ENCODE data around the gene UBALD1.
A peak's percentile ranks its signal among the peaks of the same experiment; 100 is the strongest.

UBALD1 gene

DNA sequence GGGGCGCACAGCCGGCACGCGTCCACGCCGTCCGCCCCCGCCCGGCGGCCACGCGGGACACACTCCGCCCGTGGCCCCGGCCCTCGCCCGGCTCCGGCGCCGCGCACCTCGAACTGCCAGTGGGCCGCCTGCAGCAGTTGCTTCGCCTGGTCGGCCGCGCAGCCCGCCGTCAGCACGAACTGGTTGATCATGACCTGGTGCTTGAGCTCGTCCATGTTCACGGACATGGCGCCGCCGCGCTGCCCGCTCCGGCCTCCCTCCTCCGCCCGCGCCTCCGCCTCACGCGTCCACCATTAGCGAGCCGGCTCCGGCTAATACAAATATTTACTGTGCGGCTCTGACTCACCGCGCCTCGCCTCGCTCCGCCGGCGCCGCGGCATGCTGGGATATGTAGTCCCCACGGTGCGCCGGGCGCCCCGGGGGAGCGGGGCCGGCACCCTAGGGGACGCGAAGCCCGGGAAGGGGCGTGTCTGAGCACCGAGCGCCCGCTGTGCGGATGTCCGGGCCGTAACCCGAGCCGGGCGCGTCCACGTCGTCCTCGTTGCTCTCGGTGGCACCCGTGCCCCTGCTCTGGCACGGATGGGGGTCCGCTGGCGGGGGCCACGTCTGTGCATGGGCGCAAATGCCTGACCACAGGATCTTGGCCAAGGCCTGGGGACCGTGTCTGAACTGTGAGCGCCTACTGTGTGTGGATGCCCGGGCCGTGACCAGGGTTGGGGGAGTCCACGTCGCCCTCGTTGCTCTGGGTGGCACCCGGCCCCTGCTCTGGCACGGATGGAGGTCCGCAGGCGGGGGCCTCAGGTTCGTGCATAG, at the start of gene UBALD1:
UBALD1 (minus strand) TSS at position 318 of the 813 bp plus-strand sequence; CDS start at position 227, 91 bp downstream.
- peak; percentile 64 to 67 for ATAC-seq

DNA sequence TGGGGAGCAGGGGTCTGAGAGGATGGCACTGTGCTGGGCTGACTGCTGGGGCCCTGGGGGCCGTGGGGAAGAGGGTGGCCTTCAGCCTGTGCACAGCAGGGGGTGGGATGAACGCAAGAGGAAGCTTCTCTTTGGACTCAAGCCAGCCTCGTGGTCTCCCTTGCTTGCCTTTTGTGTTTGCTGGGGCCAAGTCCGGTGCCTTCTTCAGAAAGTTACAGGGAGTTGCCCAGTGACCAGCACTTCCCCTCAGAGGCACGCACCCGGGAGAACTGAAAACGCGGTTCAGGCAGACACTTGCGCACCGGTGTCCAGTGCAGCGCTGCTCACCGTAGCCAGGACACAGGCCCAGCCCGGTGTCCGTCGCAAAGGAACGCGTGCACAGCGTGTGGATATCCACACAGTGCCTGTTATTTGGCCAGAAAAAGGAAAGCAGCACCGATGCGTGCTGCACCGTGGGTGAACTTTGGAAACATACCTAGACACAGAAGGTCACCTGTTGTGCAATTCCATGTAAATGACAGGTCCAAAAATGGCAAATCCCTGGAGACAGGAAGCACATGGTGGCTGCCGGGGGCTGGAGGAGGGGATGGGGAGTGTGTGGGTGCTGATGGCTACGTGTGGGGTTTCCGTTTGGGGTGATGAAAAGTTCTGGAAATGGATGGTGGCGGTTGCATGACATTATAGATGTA, 49.2 kb upstream of the UBALD1 start:
- no peak for ATAC-seq

DNA sequence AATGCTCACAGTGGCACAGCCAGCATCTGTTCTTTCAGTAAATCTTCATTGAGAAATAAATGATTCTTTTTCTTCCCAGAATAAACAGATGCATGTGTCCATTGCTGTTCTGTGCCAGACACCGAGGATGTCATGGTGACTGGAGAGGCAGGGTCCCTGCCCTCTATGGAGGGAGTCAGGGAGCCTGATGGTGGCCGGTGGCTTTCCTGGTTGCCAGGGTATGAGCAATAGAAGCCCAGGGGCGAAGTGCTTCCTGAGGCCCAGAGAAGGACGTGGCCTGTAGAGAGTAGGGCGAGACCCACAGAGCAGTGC, 48.7 kb upstream of the UBALD1 start:
- ATAC-seq, result no peak

- no peak for ATAC-seq
These were observed 47.0 kb upstream of the UBALD1 start for GRCh38 chr16:4661661-4662060.

GRCh38 chr16:4660454-4661007, 45.8 kb upstream of the UBALD1 start:
- peak; percentile 69 to 71 for ATAC-seq

GRCh38 chr16:4659363-4660353, 45.0 kb upstream of the UBALD1 start:
- no peak for ATAC-seq

DNA sequence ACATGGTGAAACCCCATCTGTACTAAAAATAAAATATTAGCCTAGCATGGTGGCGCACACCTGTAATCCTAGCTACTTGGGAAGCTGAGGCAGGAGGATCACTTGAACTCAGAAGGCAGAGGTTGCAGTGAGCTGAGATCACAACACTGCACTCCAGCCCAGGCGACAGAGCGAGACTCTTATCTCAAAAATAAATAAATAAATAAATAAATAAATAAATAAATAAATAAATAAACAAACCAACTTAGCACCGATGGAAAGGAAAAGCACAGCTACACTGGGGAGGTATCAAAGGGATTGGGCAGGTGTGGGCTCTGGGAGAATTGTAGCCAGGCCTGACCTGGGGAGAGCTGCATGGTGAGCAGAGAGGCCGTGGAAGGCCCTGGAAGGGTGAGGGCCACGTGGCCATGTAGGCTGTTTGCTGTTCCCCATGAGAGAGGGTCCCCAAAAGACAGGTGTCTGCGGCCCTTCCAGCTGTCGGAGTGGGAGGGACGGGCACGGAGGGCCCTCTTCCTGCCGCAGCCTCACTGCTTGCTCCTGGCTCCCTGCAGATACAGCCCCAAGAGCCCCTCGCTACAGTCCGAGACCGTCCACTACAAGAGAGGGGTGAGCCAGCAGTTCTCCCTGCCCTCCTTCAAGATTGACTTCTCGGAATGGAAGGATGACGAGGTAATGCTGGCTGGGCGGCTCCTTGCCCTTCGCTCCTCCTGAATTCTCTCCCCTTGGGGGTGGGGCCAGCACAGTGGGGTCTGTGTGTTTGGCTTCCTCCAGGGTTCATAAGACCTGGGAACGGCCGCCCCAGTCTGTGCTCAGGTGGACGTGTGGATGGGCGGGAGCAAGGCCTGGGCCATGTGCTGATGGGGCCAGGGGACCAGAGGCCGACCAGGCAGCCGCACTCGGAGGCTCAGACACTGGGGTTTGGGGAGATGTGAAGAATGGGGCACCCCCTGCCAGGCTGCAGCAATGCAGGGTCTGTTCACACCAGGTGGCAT, 42.3 kb upstream of the UBALD1 start:
- ATAC-seq, result no peak

DNA sequence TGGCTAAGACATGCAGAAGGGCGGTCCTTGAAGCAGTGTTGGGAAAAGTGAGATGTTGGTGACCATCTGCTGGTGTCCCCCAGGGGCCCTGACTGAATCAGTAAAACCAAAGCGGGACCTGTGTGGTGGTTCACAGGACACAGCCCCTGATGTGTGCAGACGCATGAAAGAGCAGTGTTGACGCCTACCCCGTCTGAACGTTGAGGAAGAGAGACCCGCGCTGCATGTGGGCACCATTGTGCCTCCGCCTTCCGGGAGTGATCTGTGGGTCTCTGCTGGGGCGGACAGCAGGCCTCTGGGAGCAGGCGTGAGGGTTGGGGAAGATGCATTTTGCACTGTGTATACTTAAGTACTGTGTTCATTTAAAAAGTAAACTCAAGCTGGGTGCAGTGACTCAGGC, 41.5 kb upstream of the UBALD1 start:
- ATAC-seq, result no peak

GRCh38 chr16:4655801-4656200, 41.1 kb upstream of the UBALD1 start:
- ATAC-seq, result no peak

DNA sequence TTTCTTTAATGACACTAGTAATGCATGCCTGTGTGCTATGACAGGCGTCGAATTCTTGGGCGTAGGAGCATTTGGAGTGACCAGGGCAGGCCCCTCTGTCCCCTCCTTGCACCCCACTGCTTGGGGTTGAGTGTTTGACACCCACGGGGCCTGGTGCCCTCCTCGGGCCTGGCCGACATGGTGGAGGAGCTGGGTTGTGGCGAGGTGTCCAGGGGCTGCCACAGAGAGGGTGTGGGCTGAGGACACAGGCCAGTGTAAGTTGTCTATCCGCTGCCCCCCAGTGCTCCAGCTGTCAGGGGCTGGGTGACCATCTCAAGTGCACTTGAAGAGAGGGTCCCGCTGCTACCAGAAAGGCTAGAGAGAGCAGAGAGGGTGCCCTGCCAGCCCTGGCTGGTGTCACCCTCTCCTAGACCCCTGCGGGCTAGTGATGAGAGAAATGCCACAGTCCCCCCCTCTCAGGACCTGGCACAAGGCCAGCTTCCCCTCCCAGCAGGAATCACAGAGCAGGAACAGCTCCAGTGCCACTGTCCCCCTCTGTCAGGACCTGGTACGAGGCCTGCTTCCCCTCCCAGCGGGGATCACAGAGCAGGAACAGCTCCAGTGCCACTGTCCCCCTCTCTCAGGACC, 40.4 kb upstream of the UBALD1 start:
- ATAC-seq, result no peak

DNA sequence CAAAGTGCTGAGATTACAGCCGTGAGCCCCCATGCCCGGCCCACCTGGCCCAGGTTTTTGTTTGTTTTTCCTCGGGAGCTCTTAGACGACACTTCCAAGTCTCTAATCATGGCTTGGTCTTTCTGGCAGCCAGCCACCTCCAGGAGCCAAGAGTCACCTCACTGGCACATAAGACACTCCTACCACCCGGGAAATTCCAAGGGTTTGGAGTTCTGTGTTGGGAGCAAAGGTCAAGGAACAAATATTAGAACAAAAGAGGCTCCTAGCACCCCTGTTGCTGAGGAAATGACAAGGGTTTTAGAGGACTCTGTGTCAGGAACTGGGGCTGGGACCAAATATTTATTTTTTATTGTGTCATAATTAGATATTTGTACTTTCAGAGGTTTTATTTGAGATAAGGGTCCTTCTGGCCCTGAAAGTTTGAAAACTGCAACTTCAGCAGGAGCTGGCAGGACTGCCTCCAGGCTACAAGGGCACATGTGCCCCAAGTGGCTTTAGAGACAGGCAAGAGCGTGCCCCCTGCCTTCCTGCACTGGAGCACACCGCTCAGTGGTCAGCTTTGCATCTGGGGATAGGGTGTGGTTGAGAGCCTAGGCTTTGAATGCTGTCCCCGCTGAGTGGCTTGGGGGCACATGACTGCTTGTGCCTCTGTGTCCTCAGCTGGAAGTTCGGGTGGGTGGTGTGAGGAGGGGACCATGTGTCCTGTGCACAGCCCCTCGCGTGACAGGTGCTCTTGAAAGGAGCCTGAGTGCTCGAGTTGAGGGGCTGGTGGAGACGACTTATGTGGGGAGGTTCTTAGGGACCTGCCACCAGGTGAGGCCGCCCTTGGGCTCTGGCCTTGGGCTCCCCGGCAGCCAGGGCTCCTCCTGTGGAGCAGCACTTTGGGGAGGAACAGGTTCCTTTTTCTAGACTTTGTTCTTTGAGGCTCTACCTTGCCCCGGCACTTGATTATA, 39.6 kb upstream of the UBALD1 start:
- ATAC-seq, result no peak

DNA sequence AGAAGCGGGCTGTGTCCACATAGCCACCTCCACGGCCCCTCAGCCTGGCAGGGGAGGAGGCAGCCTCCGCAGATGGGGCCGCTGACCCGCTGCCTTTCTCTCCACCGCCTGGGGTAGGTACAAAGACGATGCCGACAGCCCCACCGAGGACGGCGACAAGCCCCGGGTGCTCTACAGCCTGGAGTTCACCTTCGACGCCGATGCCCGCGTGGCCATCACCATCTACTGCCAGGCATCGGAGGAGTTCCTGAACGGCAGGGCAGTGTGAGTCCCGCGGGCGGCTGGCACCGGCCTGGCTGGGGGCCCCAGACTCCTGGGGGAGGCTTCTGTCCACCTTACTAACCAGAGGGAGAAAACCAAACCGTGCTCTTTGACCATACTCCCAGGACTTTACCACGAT, 37.9 kb upstream of the UBALD1 start:
- no peak for ATAC-seq

GRCh38 chr16:4651827-4652226, 37.1 kb upstream of the UBALD1 start:
- no peak for ATAC-seq

- ATAC-seq, result peak; percentile 74 to 92
These were observed 35.9 kb upstream of the UBALD1 start for GRCh38 chr16:4650443-4651074.

- no peak for ATAC-seq
These were observed 35.2 kb upstream of the UBALD1 start for GRCh38 chr16:4649744-4650442.

- ATAC-seq, result no peak
These were observed 34.2 kb upstream of the UBALD1 start for GRCh38 chr16:4648917-4649316.

DNA sequence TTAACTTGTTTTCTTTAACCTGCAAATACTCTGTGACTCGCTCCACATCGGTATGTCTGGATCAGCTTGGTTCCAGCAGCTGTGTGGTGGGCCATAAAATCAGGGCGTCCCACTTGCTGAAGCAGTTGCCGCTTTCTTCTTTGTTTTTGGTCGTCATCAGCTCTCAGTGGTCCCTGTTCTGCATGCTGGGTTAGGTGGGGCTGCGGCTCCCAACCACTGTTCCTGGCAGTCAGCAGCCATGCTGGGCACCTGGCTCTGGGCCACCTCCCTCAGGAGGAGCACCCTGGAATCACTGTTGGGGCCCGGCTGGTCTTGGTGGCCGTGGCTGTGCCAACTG, 32.9 kb upstream of the UBALD1 start:
- no peak for ATAC-seq

DNA sequence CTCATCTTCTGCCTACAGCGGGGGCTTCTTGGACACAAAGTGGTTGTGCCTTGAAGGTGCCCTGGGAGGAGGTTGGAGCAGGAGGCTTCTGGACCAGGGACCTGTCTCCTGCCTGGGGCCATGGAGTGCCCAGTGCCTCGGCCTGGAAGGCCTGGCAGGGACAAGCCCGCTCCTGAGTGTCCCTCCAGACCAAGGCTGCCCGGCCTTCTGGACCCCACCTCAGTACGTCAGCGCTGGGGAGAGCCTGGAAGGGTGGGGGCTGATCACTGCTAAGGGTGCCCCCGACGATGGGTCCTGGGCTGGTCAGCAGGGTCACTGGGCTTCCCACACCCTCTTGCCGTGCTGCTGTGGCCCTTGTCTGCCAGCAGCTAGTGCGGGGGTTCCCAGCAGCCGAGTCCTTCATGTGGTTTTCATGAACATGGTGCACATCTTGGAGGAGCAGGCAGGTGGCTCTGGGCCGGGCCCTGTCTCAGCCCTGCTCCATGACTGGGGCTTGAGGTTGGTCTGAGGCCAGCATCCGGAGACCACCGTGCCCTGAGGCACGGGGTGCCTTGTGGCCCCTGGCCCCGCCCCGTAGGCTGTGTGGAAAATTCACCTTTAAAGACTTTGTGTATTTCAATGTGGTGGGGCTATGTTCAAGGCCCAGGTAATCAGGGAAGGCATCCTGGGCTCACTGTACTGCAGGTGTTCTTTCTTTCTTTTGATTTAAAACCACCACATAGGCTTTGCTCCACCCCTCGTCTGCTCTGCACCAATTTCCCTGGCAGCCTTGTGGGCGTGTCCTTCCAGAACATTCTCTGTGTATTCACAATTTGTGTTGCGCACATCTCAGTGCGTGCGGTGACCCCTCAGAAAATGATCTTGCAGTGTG, 32.3 kb upstream of the UBALD1 start:
- ATAC-seq, result no peak

Measured in activated CD4-positive, CD25-positive, alpha-beta regulatory T cell treated with anti-CD3 and anti-CD28 coated beads, Interleukin-2, amount 50 U/mL, for 24 hours (primary cell).